Naive B cell (primary cell): ENCODE measurements around the gene ZNRD2. TPM values are rescaled to one million over a fixed set of nuclear protein-coding genes. Genes with fewer than 3 reads are reported as not detected.
"Not testable (repeated sequence)": the region's sequence is repeated elsewhere in the genome, so short reads cannot be mapped to it uniquely, and the experiment has no call there.

Experiments used
- ATAC-seq, 2 donors: fragments of 150-1000 bp; cut with Tn5 transposase; 2 replicates each; pipeline ENCODE4 v1.10.0; 2021; ENCODE audit warnings: low read depth in 2 of 2, mild to moderate bottlenecking in 2 of 2, moderate library complexity in 2 of 2
- DNase-seq: peaks from one replicate; pipeline ENCODE4 v3.0.0; 2022
- H3K27ac Mint-ChIP-seq, 6 donors: one replicate each; pipeline ENCODE4 v1.8.0; 2020 to 2022; ENCODE audit warnings: mild to moderate bottlenecking in 6 of 6, mixed read lengths in 6 of 6, moderate library complexity in 5 of 6, inconsistent platforms in 2 of 6
- H3K27me3 Mint-ChIP-seq, 3 donors: one replicate each; pipeline ENCODE4 v1.8.0; 2021 to 2022; ENCODE audit warnings: mixed read lengths in 3 of 3, mild to moderate bottlenecking in 1 of 3
- H3K36me3 Mint-ChIP-seq, 2 donors: one replicate each; pipeline ENCODE4 v1.8.0; 2020 to 2022; ENCODE audit warnings: mixed read lengths in 2 of 2, inconsistent platforms in 1 of 2, mild to moderate bottlenecking in 1 of 2
- H3K4me1 Mint-ChIP-seq, 3 donors: one replicate each; pipeline ENCODE4 v1.8.0; 2020 to 2022; ENCODE audit warnings: mixed read lengths in 3 of 3, inconsistent platforms in 1 of 3, mild to moderate bottlenecking in 1 of 3, moderate library complexity in 1 of 3
- H3K4me3 Mint-ChIP-seq, 8 donors: one replicate each; pipeline ENCODE4 v1.8.0; 2020 to 2022; ENCODE audit warnings: mild to moderate bottlenecking in 8 of 8, mixed read lengths in 8 of 8, moderate library complexity in 8 of 8, inconsistent platforms in 2 of 8
- H3K9me3 Mint-ChIP-seq, 7 donors: one replicate each; pipeline ENCODE4 v1.8.0; 2020 to 2022; ENCODE audit warnings: mixed read lengths in 7 of 7, mild to moderate bottlenecking in 5 of 7, inconsistent platforms in 2 of 7, moderate library complexity in 1 of 7
- polyA plus RNA-seq, 6 donors: library from polyadenylated mRNA; unstranded; fragments of 300-500 nt; fragmentation: Illumina TruSeq; gene quantifications; one replicate each; pipeline ENCODE4 v1.2.3, GENCODE V29; 2021; ENCODE audit warnings: low read depth in 6 of 6

ZNRD2 gene
- polyA plus RNA-seq, 6 donors from 2014 or later: 56.9 to 74.5 (median 69.8) TPM

DNA sequence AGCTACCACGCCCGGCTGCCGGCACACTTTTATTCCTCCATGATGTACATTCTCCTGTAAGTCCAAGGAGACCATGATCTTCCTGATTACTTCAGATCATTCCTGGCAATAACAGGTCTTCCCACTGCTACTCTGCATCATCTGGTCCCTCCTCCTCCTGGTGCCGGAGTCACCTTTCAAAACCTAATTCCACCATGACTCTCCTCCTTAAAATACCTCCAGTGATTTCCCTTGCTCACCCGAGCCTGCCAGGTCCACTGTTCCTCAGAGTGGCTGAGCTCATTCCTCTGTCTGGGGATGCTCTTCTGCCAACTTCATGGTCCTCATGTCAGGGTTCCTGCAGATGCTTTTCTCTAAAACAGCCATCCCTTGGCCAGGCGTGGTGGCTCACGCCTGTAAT lies 8.3 kb upstream of the ZNRD2 start:
- H3K27me3 Mint-ChIP-seq: no peaks in the 10 kb centered on the region
- no peak for ATAC-seq
- H3K9me3 Mint-ChIP-seq: no peaks in the 10 kb centered on the region
- DNase-seq: no peak
- H3K4me3 Mint-ChIP-seq: peak overlapping the region in 3 of 8 donors; percentile 43 to 66 (median 55)
- peaks cover 35 to 39% (median 35%) of the 10 kb centered on the region in 3 donors for H3K4me1 Mint-ChIP-seq
- no peaks in the 10 kb centered on the region for H3K36me3 Mint-ChIP-seq
- H3K27ac Mint-ChIP-seq: peak overlapping the region in 2 of 6 donors; percentile 88 to 94

DNA sequence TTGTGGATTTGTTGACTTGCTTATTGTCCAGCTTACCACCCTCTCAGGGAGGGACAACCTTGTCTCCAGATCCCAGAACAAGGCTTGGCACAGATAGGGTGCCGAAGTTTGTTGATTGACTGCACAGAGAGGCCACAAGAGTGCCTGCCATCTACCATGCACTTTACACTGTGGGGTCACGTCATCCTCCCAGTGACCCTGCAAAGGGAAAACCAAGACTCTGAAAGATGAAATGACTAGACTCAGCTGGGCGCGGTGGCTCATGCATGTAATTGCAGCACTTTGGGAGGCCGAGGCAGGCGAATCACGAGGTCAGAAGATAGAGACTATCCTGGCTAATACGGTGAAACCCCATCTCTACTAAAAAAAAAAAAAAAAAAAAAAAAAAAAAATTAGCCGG lies 7.5 kb upstream of the ZNRD2 start:
- Mint-ChIP-seq H3K27me3 (no peaks in the 10 kb centered on the region), H3K36me3 (no peaks in the 10 kb centered on the region), H3K4me1 (peaks cover 30 to 34% (median 33%) of the 10 kb centered on the region in 3 donors), H3K4me3 (no peak overlapping the region), H3K27ac (peak overlapping the region in 1 of 6 donors; percentile 77), H3K9me3 (no peaks in the 10 kb centered on the region)
- ATAC-seq (no peak), DNase-seq (no peak)

DNA sequence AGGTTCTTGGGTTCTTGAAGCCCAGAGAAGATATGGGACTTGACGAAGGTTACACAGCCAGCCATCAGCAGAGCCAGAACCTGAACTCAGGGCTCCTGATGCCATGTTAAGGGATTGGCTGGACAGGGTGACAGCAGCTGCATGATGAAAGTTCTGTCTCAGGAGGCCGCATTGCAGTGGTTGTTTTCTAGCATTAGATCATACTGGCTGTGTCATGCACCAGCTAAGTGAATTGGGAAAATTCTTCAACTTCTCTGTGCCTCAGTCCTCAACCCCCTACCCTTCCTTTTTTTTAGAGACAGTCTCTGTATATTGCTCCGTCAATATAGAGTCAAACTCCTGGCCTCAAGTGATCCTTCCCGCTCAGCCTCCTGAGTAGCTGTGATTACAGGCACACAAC lies 6.7 kb upstream of the ZNRD2 start:
- peaks cover 37 to 42% (median 41%) of the 10 kb centered on the region in 3 donors for H3K4me1 Mint-ChIP-seq
- H3K27me3 Mint-ChIP-seq: no peaks in the 10 kb centered on the region
- ATAC-seq: no peak
- no peaks in the 10 kb centered on the region for H3K36me3 Mint-ChIP-seq
- no peak for DNase-seq
- H3K4me3 Mint-ChIP-seq: peak overlapping the region in 2 of 8 donors; percentile 7 to 77
- H3K9me3 Mint-ChIP-seq: no peaks in the 10 kb centered on the region
- H3K27ac Mint-ChIP-seq: peak overlapping the region in 2 of 6 donors; percentile 29 to 77

DNA sequence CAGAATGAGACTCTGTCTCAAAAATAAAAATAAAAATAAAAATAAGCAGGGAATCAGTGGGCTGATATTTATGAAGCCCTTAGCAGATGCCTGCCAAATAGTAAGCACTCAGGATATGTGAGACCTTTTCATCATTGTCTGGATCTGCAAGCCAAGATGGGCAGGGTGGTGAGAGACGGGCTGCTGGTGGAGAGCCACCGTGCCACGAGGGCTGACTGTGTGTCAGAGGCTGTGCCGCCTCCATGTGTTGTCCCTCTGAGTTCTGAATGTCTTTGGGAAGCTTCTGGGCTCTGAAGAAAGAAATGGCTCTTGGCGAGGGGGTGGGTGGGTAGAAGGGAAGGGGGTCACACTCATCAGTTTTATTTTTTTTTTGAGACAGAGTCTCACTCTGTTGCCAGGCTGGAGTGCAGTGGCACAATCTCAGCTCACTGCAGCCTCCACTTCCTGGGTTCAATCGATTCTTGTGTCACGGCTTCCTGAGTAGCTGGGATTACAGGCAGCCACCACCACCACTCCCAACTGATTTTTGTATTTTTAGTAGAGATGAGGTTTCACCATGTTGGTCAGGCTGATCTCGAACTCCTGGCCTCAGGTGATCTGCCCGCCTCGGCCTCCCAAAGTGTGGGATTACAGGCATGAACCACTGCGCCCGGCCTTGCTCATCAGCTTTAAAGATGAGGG lies 5.3 kb upstream of the ZNRD2 start:
- H3K9me3 Mint-ChIP-seq, DNase-seq, H3K27me3 Mint-ChIP-seq, ATAC-seq, H3K36me3 Mint-ChIP-seq: not testable (repeated sequence)
- peak overlapping the region in 2 of 8 donors; percentile 5 to 52 for H3K4me3 Mint-ChIP-seq
- peak overlapping the region in 5 of 6 donors; percentile 85 to 100 (median 94) for H3K27ac Mint-ChIP-seq
- H3K4me1 Mint-ChIP-seq: peaks cover 47 to 54% (median 47%) of the 10 kb centered on the region in 3 donors

DNA sequence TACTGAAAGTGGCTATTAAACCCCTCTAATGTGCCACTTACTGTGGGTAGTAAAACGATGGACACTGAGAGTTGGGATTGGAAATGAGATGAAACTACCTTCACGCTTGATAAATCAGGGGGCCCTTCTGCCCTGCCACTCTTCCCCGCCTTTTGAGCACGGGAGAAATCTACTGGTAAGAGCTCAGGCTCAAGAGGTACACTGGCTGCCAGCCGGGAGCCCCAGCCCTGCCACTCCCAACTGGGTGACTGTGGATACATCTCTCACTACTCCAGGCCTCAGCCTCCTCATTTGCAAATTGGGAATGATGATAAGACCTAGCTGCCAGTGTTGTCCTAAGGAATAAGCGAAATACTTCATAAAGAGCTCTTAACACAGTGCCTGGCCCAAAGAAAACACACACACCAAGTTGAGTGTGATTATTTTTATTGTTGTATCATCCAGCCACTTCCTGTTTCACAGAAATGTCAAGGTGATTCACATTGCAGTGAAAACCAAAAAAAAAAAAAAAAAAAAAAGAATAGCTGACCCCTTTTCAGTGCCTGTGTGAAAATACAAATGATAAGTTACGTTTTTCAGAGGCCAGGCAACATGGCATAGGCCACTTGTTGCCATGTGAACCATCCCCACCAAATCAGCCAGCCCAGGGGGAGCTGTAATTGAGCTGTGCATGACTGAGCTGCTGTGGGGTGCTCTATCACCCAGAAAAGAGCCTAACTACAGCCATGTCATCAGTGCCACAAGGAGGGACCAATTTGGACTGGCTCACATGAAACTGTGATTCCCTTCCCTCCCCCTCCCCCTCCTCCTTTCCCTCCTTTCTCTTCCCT lies 4.4 kb upstream of the ZNRD2 start:
- Mint-ChIP-seq H3K9me3 (no peaks in the 10 kb centered on the region), H3K36me3 (no peaks in the 10 kb centered on the region), H3K4me1 (peaks cover 46 to 53% (median 46%) of the 10 kb centered on the region in 3 donors), H3K4me3 (peak overlapping the region in 7 of 8 donors; percentile 9 to 76 (median 66)), H3K27ac (peak overlapping the region; percentile 82 to 100 (median 93)), H3K27me3 (no peaks in the 10 kb centered on the region)
- ATAC-seq (no peak), DNase-seq (no peak)

DNA sequence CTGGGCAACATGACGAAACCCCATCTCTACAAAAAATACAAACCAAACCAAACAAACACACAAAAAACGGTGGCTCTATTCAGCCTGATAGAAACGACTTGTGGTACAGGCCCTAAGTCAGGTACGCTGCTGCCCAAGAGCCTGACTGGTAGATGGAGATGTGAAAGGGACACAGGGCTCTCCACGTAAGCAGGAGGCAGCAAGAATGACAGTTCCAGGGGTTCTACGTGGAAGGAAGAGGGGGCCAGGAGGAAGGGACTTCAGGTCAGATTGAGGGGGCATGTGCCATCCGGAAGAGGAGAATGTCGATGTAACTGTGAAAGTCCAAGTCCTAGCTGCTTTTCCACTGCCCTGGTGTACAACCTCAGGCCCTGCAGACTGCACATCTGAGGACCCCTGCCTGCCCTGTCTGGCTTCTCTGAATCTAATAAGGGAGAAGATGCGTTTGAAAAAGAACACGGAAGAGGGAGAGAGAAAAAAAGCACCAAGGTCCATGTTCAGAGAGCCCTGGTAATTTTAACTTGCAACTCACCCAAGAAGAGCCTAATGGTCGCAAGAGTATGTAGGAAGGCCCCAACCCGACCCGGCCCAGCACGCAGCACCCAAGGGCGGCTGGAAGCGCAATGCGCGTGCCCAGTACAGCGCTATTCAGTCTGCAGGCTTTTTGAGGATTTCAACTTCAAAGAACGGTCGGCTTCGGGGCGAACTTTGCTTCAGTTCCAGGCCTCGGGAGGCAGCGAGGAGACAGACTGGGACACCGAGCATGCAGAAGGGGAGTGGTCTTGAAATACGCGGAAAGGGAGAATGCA lies 909 bp upstream of the ZNRD2 start:
- Mint-ChIP-seq H3K27me3 (no peaks in the 10 kb centered on the region), H3K4me1 (peaks cover 59 to 74% (median 70%) of the 10 kb centered on the region in 3 donors), H3K27ac (peak overlapping the region; percentile 99 to 100 (median 100)), H3K36me3 (no peaks in the 10 kb centered on the region), H3K4me3 (peak overlapping the region; percentile 96 to 99 (median 99)), H3K9me3 (no peaks in the 10 kb centered on the region)
- ATAC-seq: peak; percentile 16 to 17
- no peak for DNase-seq

DNA sequence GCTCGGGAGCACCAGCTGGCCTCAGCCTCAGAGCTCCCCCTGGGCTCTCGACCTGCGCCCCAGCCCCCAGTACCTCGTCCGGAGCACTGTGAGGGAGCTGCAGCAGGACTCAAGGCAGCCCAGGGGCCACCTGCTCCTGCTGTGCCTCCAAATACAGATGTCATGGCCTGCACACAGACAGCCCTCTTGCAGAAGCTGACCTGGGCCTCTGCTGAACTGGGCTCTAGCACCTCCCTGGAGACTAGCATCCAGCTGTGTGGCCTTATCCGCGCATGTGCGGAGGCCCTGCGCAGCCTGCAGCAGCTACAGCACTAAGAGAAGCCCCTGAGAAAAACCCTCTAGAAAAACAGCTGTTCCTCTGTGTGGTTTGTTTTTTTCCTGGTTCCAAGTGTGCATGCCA lies 1.1 kb downstream of the ZNRD2 start:
- ATAC-seq: no peak

DNA sequence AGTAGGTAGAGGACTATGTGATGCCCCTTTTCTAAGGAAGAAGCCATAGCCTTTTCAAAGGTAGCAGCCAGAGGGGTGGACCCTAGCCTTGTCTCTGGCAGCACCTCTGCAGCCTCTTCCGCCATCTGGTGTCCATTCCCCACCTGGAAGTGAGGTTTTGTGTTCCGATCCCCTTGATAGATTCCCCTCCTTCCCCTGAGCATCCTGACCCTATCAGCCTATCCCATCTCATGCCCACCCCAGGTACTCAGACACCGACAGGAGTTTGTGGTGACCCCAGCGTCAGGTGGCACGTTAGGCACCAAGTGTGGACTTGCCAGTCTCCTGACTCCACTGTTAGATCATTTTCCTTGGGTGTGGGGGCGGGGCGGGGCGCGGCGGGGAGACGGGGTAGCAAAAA lies 1.7 kb downstream of the ZNRD2 start:
- ATAC-seq: no peak
- H3K27me3 Mint-ChIP-seq: no peaks in the 10 kb centered on the region
- H3K4me3 Mint-ChIP-seq: peak overlapping the region; percentile 96 to 99 (median 99)
- peaks cover 59 to 77% (median 72%) of the 10 kb centered on the region in 3 donors for H3K4me1 Mint-ChIP-seq
- peak overlapping the region; percentile 70 to 100 (median 97) for H3K27ac Mint-ChIP-seq
- no peaks in the 10 kb centered on the region for H3K9me3 Mint-ChIP-seq
- H3K36me3 Mint-ChIP-seq: no peaks in the 10 kb centered on the region
- no peak for DNase-seq

More for the DNA sequence above, 1.1 kb downstream of the ZNRD2 start:
- Mint-ChIP-seq H3K4me1 (peaks cover 55 to 74% (median 72%) of the 10 kb centered on the region in 3 donors), H3K9me3 (no peaks in the 10 kb centered on the region), H3K27me3 (no peaks in the 10 kb centered on the region), H3K27ac (peak overlapping the region in 5 of 6 donors; percentile 47 to 100 (median 99)), H3K36me3 (no peaks in the 10 kb centered on the region), H3K4me3 (peak overlapping the region; percentile 96 to 99 (median 99))
- DNase-seq: no peak

DNA sequence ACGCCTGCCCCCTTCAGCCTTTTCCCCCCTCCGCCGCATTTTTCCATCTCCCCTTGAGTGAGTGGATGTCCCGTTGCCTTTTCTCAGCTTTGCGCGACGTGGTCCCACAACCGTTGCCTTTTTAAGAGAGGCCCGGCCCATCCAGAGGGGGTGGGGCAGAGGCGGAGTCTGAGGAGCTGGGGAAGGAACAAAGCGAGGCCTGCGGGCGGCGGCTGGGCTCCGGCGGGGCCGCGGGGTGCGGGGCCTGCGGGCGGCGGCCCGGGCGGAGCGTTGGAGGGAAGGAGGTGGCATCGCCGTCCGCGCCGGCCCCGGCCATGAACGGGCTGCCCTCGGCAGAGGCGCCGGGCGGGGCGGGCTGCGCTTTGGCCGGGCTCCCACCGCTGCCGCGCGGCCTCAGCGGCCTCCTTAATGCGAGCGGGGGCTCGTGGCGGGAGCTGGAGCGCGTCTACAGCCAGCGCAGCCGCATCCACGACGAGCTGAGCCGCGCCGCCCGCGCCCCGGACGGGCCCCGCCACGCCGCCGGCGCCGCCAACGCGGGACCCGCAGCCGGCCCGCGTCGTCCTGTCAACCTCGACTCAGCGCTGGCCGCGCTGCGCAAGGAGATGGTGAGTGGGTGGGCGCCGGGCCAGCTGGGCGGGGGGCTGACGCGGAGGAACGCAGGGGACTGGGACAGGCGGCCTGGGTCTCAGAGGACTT lies 2.2 kb downstream of the ZNRD2 start, which contains the start of gene FAM89B:
Gene FAM89B (plus strand): TSS at position 183 of the 696 bp plus-strand sequence. CDS start 132 bp downstream, at position 315.
- peak within 1 kb of the TSS; percentile 96 to 99 (median 99) for H3K4me3 Mint-ChIP-seq

DNA sequence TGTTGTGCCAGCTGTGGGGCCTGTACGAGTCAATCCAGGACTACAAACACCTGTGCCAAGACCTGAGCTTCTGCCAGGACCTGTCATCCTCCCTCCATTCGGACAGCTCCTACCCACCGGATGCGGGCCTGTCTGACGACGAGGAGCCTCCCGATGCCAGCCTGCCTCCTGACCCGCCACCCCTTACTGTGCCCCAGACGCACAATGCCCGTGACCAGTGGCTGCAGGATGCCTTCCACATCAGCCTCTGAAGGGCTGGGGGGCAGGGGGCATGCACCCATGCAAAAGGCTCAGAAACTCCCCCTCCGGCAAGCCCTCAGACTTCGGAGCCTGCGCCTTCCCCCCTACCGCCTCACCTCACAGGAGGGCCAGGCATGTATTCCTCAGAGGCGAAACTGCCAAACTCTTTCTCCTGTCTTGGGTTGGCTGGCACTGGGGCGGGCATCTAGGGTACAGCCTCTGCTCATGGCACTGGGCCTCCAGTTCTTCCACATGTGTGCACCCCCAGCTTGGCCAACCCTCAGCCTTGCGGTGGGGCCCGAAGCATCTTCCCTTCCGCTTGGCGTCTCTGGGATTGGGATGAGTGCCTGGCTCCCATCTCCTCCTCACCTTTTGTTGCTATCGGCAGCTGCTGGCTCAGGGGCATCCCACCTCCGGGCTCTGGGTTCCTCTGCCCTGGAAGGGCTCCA lies 3.3 kb downstream of the ZNRD2 start:
- DNase-seq (no peak), ATAC-seq (no peak)
- H3K9me3 Mint-ChIP-seq: no peaks in the 10 kb centered on the region
- H3K27me3 Mint-ChIP-seq: no peaks in the 10 kb centered on the region
- H3K36me3 Mint-ChIP-seq: no peaks in the 10 kb centered on the region
- peaks cover 62 to 85% (median 75%) of the 10 kb centered on the region in 3 donors for H3K4me1 Mint-ChIP-seq
- peak overlapping the region; percentile 95 to 100 (median 99) for H3K27ac Mint-ChIP-seq
- peak overlapping the region; percentile 92 to 99 (median 96) for H3K4me3 Mint-ChIP-seq

More for the DNA sequence above, 2.2 kb downstream of the ZNRD2 start, which contains the start of gene FAM89B:
- peak within 1 kb of the TSS; percentile 98 to 100 (median 99) for H3K27ac Mint-ChIP-seq
- H3K4me1 Mint-ChIP-seq: peaks cover 60 to 82% (median 72%) of the 10 kb centered on the region in 3 donors
- no peaks in the 10 kb centered on the region for H3K36me3 Mint-ChIP-seq
- ATAC-seq (peak; percentile 4 to 9), DNase-seq (peak; percentile 84)
- no peaks in the 10 kb centered on the region for H3K9me3 Mint-ChIP-seq
- H3K27me3 Mint-ChIP-seq: no peaks in the 10 kb centered on the region

DNA sequence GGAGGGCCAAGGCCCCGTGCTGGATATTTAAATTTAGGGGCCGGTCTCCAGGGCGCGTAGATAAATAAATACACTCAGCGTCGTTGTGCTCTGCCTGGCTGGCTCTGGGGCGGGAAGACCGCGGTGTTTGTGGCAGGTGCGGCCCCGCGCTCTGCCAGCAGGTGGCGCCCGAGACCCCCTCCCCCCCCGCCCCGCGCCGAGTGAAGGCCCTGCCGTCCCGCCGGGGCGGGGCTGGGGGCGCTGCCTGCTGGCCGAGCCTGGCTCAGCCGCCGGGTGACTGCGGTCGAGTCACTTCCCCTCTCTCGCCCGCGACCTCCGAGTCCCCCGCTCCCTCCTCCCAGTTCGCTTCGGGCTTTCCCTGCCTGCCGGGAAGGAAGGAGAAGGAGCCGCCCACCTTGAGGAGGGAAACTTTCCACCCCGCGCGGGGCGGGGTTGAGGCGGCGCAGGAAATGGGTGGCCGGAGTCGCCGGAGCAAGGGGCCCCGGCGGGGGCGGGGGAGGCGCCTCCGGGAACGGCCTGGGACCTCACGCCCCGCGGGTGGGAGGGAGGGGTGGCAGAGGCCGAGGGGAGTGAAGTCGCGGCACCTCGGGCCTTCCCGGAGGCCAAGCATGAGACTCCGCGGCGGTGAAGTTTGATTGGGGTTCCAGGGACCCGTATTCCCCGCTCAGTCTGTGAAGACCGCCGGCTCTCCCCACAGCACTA lies 4.0 kb downstream of the ZNRD2 start:
- Mint-ChIP-seq H3K27ac (peak overlapping the region; percentile 95 to 100 (median 99)), H3K4me1 (peaks cover 57 to 81% (median 75%) of the 10 kb centered on the region in 3 donors), H3K27me3 (no peaks in the 10 kb centered on the region), H3K36me3 (no peaks in the 10 kb centered on the region), H3K9me3 (no peaks in the 10 kb centered on the region), H3K4me3 (peak overlapping the region; percentile 96 to 99 (median 97))
- ATAC-seq: peak; percentile 31
- peak; percentile 90 for DNase-seq
